GM18519 (cell line): ENCODE results near the gene BMPER.

Experiments
- ATAC-seq: cut with Tn5 transposase; IDR thresholded peaks from one replicate; pipeline ENCODE4 v1.9.1; 2021; ENCODE audit warnings: mild to moderate bottlenecking, moderate library complexity; ENCODE audit not compliant: unreplicated experiment, low FRiP score

BMPER gene

DNA sequence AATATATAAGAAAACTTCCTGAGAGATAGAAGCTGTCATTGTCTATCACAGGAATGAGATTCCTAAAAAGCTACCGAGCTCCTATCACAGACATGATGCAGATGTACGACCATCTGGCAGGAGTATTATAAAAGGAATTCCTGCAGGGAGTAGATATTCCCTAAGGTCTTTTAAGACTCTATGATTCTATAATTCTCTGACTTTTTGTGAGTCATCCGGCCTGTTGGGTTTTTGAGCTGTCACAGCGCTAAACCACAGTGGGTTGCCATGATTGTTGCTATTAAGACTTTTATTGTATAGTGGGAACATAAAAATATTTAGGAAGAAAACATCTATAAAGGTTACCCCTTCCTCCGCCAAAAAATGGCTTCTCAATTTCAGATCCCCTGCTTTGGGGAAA is 223.4 kb downstream of the BMPER start:
- no peak for ATAC-seq

- ATAC-seq, result no peak
Observed at GRCh38 chr7:34130558-34131295, 225.4 kb downstream of the BMPER start.

- ATAC-seq, result no peak
Observed at GRCh38 chr7:34131371-34131770, 226.0 kb downstream of the BMPER start.

- no peak for ATAC-seq
Observed at GRCh38 chr7:34133356-34133982, 228.1 kb downstream of the BMPER start.

DNA sequence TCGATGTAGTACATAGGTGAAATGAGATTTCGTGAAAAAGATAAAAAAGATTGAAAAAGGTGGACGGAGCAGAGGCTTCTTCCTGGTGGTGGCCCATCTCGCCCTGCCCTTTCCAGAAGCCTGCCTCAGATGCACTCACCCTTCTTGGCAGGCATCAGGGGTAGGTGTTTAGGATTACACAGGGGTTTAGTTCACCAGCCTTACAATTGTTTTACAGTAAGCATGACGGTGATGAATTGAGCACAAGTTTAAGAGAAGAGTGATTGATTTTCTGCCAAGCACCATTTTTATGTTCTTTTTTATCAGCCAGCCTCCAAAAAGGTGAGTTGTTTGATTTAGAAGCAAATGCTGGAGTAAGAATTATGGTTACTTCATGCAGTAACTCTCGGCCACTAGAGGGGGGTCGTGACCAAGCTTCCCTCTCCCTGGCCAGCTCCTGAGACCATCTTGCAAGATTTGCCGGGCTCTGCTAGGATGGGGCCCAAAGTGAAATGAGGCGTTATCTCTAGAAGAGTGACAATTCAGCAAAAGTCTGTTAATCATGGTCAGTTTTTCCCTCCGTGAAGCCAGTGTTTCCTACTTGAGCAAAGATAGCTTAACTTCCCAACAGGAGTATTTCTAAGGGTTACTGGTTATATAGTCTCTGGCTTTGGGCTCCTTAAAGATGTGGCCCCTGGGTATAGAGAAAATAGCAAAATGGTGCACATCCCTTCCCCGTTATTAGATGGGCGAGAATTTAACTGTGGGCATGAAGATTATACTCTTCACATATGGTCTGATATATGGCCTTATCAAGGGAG is 228.8 kb downstream of the BMPER start:
- ATAC-seq, result no peak

- ATAC-seq, result no peak
Observed at GRCh38 chr7:34135924-34136323, 230.6 kb downstream of the BMPER start.

DNA sequence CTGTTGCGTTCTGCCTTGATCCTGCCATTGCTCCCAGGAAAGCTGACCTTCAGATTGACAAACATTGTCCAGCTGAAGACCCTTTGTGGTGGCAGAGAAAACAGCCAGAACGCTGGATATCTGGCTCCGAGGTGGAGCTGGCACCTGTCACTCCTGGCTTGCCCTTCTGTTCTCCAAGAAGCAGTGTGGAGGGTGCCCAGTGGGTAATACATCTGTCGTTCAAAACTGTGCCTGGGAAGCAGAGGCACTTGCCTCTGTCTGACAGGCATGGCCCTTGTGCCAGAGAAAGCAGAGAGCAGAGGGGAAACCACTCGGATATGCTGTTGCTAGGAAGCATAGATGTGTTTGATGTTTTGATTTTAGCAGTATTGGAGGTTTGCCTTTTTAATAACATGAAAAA is 231.4 kb downstream of the BMPER start:
- no peak for ATAC-seq

- no peak for ATAC-seq
Observed at GRCh38 chr7:34137176-34137575, 231.8 kb downstream of the BMPER start.

- no peak for ATAC-seq
Observed at GRCh38 chr7:34138483-34138882, 233.1 kb downstream of the BMPER start.

DNA sequence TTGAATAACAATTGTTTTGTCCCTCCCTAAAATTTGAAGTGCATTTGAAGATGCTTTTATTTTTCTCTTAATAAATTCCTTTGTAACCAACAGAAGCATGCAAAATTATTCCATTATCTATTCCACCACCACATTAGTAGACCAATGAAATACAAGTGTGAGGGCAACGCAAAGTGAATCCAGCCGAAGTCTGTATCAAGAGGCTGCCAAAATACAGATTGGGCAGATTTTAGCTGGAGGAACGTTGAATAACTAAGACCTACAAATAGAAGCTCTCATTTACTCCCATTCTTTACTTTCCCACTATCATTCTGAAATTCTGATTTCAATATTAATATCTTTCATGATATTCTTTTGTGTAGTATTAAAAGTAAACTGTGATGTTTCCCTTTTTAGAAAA is 233.7 kb downstream of the BMPER start:
- ATAC-seq, result no peak

GRCh38 chr7:34140066-34140465 is 234.7 kb downstream of the BMPER start:
- no peak for ATAC-seq

GRCh38 chr7:34143402-34143801 is 238.1 kb downstream of the BMPER start:
- ATAC-seq, result no peak

GRCh38 chr7:34145603-34146002 is 240.3 kb downstream of the BMPER start:
- ATAC-seq, result no peak

- no peak for ATAC-seq
Observed at GRCh38 chr7:34153656-34154270, 248.4 kb downstream of the BMPER start.

- ATAC-seq, result no peak
Observed at GRCh38 chr7:34155220-34155908, 250.0 kb downstream of the BMPER start.

GRCh38 chr7:34156336-34156735 is 251.0 kb downstream of the BMPER start:
- no peak for ATAC-seq

DNA sequence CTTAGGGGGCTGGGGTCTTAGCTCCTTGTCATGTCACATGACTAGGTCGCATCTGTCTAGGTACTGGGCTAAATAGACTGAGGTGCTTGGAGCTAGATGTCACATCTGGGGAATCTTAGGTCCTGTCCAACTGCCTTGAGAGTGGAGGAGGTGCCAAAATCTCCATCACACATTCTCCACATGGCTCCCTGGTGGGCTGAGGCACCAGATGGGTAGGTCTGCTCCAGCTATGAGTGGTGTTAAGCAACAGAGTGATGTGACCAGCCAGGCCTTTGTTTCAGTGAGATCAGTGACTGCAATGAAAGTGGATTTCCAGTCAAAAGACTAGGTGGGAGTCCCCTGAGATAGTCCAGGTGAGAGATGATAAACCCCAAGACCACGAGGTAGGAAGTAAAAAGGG is 251.8 kb downstream of the BMPER start:
- ATAC-seq, result no peak

- ATAC-seq, result no peak
Observed at GRCh38 chr7:34158368-34159153, 253.2 kb downstream of the BMPER start.

GRCh38 chr7:34160261-34160752 is 255.0 kb downstream of the BMPER start:
- ATAC-seq, result no peak
